Esophagus muscularis mucosa (tissue), 4 donors: ENCODE measurements around the gene BAAT. TPM values are rescaled to one million over a fixed set of nuclear protein-coding genes. Genes with fewer than 3 reads are reported as not detected.
A peak's percentile ranks its signal among the peaks of the same experiment; 100 is the strongest.

Source experiments
- DNase-seq: peaks from one replicate; pipeline ENCODE4 v3.0.0-alpha.2; 2017; ENCODE audit errors: extremely low spot score
- H3K27ac ChIP-seq, 4 donors: fragments of 200-600 bp; sonication (generic); replicated peaks in 1 of 4; 1 replicate in 3 of 4; 2 replicates in 1 of 4; pipeline ENCODE4 v1.5.1; 2016 to 2019; ENCODE audit warnings: mild to moderate bottlenecking in 1 of 4
- H3K27me3 ChIP-seq, 4 donors: fragments of 200-600 bp; sonication (generic); one replicate each; pipeline versions ENCODE4 v1.5.1 to v1.6.0; 2016 to 2019
- H3K36me3 ChIP-seq, 4 donors: fragments of 200-600 bp; sonication (generic); one replicate each; pipeline ENCODE4 v1.5.1; 2016 to 2019
- H3K4me1 ChIP-seq, 4 donors: fragments of 200-600 bp; sonication (generic); one replicate each; pipeline ENCODE4 v1.5.1; 2016 to 2019
- H3K4me3 ChIP-seq, 4 donors: fragments of 200-600 bp; sonication (generic); 1 replicate in 2 of 4; 2 replicates in 2 of 4; pipeline ENCODE4 v1.5.1; 2016 to 2019; ENCODE audit warnings: mild to moderate bottlenecking in 4 of 4, moderate library complexity in 1 of 4
- H3K9me3 ChIP-seq, 4 donors: fragments of 200-600 bp; sonication (generic); 1 replicate in 3 of 4; 2 replicates in 1 of 4; pipeline ENCODE4 v1.5.1; 2016 to 2019
- CTCF ChIP-seq, 3 experiments: fragments of 200-600 bp in 2 of 3; fragments of 450-650 bp in 1 of 3; sonication (generic) in 2 of 3; IDR thresholded peaks; one replicate each; pipeline ENCODE4 v1.5.1; 2017 to 2019; ENCODE audit warnings: antibody characterized with exemption in 3 of 3, mild to moderate bottlenecking in 2 of 3, moderate library complexity in 1 of 3
- EP300 ChIP-seq: sonication (generic); formaldehyde crosslinking; IDR thresholded peaks from one replicate; pipeline ENCODE4 v1.6.1; 2017; ENCODE audit warnings: antibody characterized with exemption
- POLR2A ChIP-seq: fragments of 450-650 bp; IDR thresholded peaks from one replicate; pipeline ENCODE4 v1.6.1; 2017; ENCODE audit warnings: antibody characterized with exemption, moderate library complexity, mild to moderate bottlenecking, low read depth
- POLR2AphosphoS5 ChIP-seq, 2 donors: sonication (generic); formaldehyde crosslinking; IDR thresholded peaks; one replicate each; pipeline ENCODE4 v1.6.1; 2017; ENCODE audit warnings: antibody characterized with exemption in 2 of 2
- WGBS: methylation state at CpG from one replicate; pipeline ENCODE4 v1.1.5; 2018; 5-methylcytosine and 5-hydroxymethylcytosine counted together
- intact Hi-C: fragments of 100-400 bp; cut with DNase I; formaldehyde crosslinking; loops from one replicate; pipeline ENCODE4 v1.15.1; 2023
- total RNA-seq, 4 donors: library from RNA; depleted of rRNA; stranded (reverse); fragments of >200 nt; gene quantifications; one replicate each; pipeline versions ENCODE4 v1.1.0 to v1.2.1, GENCODE V29; 2016

BAAT gene
- total RNA-seq, 4 donors from 2014 or later, result not detected

- Histone ChIP-seq H3K36me3 (peaks cover 54 to 58% (median 56%) of the 10 kb centered on the region in 4 donors), H3K4me1 (no peaks in the 10 kb centered on the region), H3K27ac (no peak overlapping the region), H3K4me3 (no peak overlapping the region), H3K9me3 (peaks cover 44 to 100% (median 95%) of the 10 kb centered on the region in 4 donors), H3K27me3 (no peaks in the 10 kb centered on the region)
- intact Hi-C loops, result no loop called here
- 100% methylated on average over 4 of the region's 4 CpGs for WGBS
- no peak for TF ChIP-seq POLR2AphosphoS5 (IDR thresholded peaks at IDR 0.05)
- no peak for TF ChIP-seq POLR2A
- TF ChIP-seq CTCF (IDR thresholded peaks at IDR 0.05), result no peak
- TF ChIP-seq EP300, result no peak
- DNase-seq, result no peak
Measured at GRCh38 chr9:101409079-101409477, 24.3 kb upstream of the BAAT start.

DNA sequence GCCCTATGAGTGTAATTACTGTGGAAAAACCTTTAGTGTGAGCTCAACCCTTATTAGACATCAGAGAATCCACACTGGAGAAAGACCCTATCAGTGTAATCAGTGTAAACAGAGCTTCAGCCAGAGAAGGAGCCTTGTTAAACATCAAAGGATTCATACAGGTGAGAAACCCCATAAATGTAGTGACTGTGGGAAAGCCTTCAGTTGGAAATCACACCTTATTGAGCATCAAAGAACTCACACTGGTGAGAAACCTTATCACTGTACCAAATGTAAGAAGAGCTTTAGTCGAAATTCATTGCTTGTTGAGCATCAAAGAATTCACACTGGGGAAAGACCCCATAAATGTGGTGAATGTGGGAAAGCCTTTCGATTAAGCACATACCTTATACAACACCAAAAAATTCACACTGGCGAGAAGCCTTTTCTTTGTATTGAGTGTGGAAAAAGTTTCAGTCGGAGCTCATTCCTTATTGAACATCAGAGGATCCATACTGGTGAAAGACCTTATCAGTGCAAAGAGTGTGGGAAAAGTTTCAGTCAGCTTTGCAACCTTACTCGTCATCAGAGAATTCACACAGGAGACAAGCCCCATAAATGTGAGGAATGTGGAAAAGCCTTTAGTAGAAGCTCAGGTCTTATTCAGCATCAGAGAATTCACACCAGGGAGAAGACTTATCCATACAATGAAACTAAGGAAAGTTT, 23.7 kb upstream of the BAAT start:
- peaks cover 59 to 64% (median 62%) of the 10 kb centered on the region in 4 donors for H3K36me3 ChIP-seq
- no peak for DNase-seq
- H3K4me1 ChIP-seq, result no peaks in the 10 kb centered on the region
- H3K4me3 ChIP-seq, result no peak overlapping the region
- no peak overlapping the region for H3K27ac ChIP-seq
- WGBS, result 96% methylated on average over 5 of the region's 5 CpGs
- intact Hi-C loops, result no loop called here
- H3K27me3 ChIP-seq, result no peaks in the 10 kb centered on the region
- H3K9me3 ChIP-seq, result peaks cover 44 to 100% (median 92%) of the 10 kb centered on the region in 4 donors
- TF ChIP-seq EP300 (no peak), CTCF (IDR thresholded peaks at IDR 0.05) (no peak), POLR2A (no peak), POLR2AphosphoS5 (IDR thresholded peaks at IDR 0.05) (no peak)

DNA sequence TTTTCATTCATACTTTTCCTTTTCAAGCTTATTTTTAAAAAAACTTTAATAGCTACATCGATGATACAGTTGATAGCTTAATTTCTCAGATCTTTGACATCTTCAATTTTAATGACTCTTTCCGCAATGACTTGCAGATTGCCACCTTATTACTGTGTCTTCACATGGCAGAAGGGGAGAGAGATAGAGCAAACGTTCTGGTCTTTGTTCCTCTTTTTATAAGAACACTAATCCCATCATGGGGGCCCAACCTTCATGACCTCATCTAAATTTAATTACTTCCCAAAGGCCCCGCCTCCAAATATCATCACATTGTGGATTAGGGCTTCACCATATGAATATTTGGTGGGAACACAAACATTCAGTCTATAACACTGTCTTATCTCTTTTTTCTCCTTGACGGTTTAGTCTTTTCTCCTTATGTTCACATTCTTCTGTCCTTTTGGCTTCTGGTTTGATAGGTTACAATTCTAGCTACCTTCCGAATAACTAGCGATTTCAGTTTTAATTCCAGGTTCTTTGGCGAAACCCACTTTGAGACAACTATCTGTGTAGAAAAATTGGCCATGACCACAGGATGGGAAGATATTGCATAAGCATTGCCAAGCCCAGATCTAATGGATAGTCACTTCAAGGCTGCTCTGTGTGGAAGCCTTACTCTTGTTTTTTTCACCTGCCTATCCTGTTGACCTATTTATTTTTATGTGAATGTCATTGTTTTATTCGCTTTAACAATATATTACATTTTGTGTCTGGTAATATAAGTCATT, 18.9 kb upstream of the BAAT start:
- Histone ChIP-seq H3K27me3 (no peaks in the 10 kb centered on the region), H3K4me1 (peaks cover 20 to 30% (median 24%) of the 10 kb centered on the region in 4 donors), H3K27ac (no peak overlapping the region), H3K4me3 (no peak overlapping the region), H3K36me3 (peaks cover 81 to 88% (median 84%) of the 10 kb centered on the region in 4 donors), H3K9me3 (peaks cover 13 to 59% (median 44%) of the 10 kb centered on the region in 4 donors)
- WGBS, result 94% methylated on average over 9 of the region's 9 CpGs
- no peak for TF ChIP-seq POLR2A
- no peak for TF ChIP-seq EP300
- no peak for TF ChIP-seq POLR2AphosphoS5 (IDR thresholded peaks at IDR 0.05)
- TF ChIP-seq CTCF (IDR thresholded peaks at IDR 0.05), result no peak
- intact Hi-C loops, result no loop called here
- DNase-seq, result no peak

- intact Hi-C loops, result loop anchor here (2.0 kb wide), 2 partner anchors 47 to 133 kb away; partner anchors contain the start of gene RNF20
- Histone ChIP-seq H3K27ac (peak overlapping the region in 1 of 4 donors; percentile 84), H3K27me3 (no peaks in the 10 kb centered on the region), H3K36me3 (peaks cover 45 to 55% (median 50%) of the 10 kb centered on the region in 4 donors), H3K9me3 (peaks cover 0 to 23% (median 10%) of the 10 kb centered on the region in 4 donors), H3K4me1 (peaks cover 34 to 53% (median 47%) of the 10 kb centered on the region in 4 donors), H3K4me3 (peak overlapping the region; percentile 65 to 85 (median 68))
- DNase-seq, result no peak
- TF ChIP-seq POLR2A, result no peak
- no peak for TF ChIP-seq EP300
- TF ChIP-seq POLR2AphosphoS5 (IDR thresholded peaks at IDR 0.05), result no peak
- no peak for TF ChIP-seq CTCF (IDR thresholded peaks at IDR 0.05)
- WGBS, result 41% methylated on average over 5 of the region's 5 CpGs
Measured at GRCh38 chr9:101400120-101400519, 15.3 kb upstream of the BAAT start.
